RPMI8226 (cell line): ENCODE measurements around the gene TRMT2A.
"Not testable (repeated sequence)": the region's sequence is repeated elsewhere in the genome, so short reads cannot be mapped to it uniquely, and the experiment has no call there.

Experiments used
- DNase-seq: peaks from one replicate; pipeline ENCODE4 v3.0.0-alpha.2; 2015

Gene TRMT2A

GRCh38 chr22:20083157-20083890 lies 33.7 kb downstream of the TRMT2A start:
- no peak for DNase-seq

GRCh38 chr22:20080776-20081654 lies 36.0 kb downstream of the TRMT2A start:
- peak; percentile 6 for DNase-seq

- DNase-seq: peak; percentile 58
Measured at GRCh38 chr22:20080445-20080775, 36.6 kb downstream of the TRMT2A start.

GRCh38 chr22:20079745-20080444 lies 37.1 kb downstream of the TRMT2A start, which contains the start of gene DGCR8:
Gene DGCR8 (plus strand): TSS chr22:20080241. CDS start chr22:20085964, 5,723 bp downstream.
- DNase-seq: peak; percentile 74

- no peak for DNase-seq
Measured at GRCh38 chr22:20076627-20077172, 40.3 kb downstream of the TRMT2A start.

- no peak for DNase-seq
Measured at GRCh38 chr22:20071524-20071972, 45.5 kb downstream of the TRMT2A start.

- DNase-seq: no peak
Measured at GRCh38 chr22:20069331-20070042, 47.5 kb downstream of the TRMT2A start.

DNA sequence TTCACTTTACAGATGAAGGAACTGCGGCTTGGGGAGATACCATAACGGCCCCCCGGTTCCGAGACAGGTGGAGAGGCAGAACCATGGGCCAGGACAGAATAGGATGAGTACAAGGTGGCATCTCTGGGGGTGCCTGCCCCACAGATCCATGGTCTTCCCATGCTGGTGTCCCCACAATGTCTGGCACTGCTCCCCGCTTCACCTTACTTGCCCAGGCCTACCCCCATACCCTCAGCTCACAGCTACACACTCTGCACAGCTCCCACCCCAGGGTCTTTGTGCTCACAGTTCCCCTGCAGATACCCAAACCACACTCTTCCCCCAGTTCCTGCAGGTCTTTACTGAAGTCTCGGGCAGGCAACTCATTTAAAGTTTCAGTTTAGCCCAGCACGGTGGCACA lies 48.4 kb downstream of the TRMT2A start:
- DNase-seq: no peak

DNA sequence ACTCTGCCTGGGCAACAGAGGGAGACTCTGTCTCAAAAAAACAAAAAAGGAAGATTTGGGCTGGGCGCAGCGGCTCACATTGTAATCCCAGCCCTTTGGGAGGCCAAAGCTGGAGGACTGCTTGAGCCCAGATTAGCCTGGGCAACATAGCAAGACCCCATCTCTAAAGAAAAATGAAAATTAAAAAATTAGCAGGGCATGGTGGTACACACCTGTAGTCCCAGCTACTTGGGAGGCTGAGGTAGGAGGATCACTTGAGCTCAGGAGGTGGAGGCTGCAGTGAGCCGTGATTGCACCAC lies 49.7 kb downstream of the TRMT2A start:
- not testable (repeated sequence) for DNase-seq

DNA sequence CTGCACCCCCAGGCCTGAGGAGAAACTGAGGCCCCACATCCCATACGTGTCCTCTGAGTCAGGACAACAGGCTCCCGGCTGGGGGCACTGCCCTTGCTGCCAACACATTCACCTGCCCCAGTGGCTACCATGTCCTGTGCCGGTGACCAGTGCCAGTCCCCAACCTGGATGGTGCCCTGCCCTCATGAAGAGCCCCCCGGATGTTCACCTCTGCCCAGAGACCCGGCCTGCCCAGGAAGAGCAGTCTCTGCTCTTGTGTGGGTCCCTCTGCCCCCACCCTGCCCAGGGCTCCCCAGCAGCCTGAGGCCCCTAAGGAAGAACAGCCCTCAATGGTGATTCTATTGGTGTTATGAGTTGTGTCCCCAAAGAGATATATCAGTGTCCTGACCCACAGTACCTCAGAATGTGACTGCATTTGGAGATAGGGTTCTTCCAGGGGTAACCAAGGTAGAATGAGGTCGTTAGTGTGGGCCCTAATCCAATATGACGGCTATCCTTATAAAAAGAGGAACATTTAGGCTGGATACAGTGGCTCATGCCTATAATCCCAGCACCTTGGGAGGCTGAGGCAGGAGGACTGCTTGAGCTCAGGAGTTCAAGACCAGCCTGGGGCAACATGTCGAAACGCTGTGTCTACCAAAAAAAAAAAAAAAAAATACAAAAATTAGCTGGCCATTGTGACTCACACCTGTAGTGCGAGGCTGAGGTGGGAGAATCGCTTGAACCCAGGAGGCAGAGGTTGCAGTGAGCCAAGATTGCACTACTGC lies 50.2 kb downstream of the TRMT2A start:
- no peak for DNase-seq

DNA sequence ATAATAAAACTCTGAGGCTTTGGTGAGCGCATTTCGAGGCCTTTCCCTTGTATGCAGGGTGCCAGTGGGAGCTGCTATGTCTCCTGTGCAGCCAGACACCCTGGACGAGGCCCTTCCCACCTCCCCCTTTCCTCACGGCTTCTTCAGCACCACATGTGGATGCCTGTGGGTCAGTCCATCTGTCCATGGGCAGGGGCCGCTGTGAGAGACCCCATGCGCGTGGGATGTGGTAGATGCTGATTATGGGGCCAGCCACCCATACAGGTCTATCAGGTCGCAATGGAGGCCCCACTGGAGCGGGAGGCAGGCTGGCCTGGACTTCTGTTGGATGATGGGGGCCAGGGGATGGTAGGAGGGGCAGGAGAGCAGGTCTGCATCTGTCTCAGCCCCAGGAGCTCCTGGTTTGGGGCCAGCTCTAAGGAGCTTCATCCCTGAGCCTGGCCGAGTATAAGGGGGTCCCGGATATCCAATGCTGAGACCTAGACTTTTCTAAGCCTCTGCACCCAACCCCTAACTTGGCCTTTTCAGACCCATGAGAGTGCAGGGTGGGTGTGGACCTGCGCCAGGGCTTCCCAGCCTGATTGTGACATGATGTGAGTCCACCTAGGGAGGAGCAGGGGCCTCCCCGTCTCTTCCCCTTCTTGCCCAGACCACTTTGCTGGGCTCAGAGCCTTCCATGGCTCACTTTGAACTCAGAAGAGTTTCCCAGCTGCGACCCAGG lies 51.0 kb downstream of the TRMT2A start:
- DNase-seq: no peak

- no peak for DNase-seq
Measured at GRCh38 chr22:20064545-20065262, 52.3 kb downstream of the TRMT2A start.

GRCh38 chr22:20064140-20064480 lies 52.9 kb downstream of the TRMT2A start:
- DNase-seq: no peak

- DNase-seq: no peak
Measured at GRCh38 chr22:20063271-20064139, 53.5 kb downstream of the TRMT2A start.

- no peak for DNase-seq
Measured at GRCh38 chr22:20062766-20063083, 54.3 kb downstream of the TRMT2A start.

DNA sequence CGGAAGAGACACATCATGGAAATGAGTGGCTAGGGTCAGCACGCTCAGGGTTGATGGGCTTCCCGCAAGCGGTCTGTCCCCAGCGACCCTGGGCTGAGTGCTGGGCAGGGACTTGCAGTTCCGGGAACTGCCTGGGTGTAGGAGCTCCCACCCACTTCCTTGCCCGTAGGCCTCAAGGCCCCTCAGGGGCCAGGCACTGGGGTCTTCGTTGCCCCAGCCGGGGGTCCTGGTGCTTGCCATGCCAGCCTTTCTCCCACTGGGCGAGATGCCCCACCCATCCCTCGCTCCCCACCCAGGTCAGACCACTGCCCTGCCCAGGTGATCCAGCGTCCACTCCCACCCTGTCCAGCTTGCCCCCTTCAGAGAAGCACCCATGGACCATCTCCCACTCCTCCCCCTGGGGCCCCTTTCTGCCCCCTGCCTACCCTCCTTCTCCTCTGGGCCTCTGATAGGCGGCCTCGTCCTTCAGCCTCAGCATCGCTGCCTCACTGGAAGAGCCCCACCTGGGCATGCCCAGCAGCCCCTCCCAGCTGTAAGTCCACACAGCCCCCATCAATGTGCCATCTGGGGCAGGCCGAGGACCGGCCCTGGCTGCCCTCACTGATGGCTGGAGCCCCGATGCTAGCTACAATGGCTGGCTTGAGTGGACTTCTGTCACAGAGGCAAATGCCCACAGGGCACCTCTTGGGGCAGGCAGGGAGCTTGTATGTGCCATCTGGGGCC lies 54.8 kb downstream of the TRMT2A start:
- DNase-seq: no peak
